Measurements from ENCODE around the gene METTL13. TPM values are rescaled to one million over a fixed set of nuclear protein-coding genes. Genes with fewer than 3 reads are reported as not detected.

The METTL13 gene
- total and polyA plus RNA-seq, 2 donors (not counting 1 experiment from before 2014, with no cell fraction given): 16.8 to 33.0 TPM

GRCh38 chr1:171754353-171754705, 27.1 kb upstream of the METTL13 start:
- POLR2A ChIA-PET: no interaction called here
- H3K27ac ChIP-seq (ENCODE audit: low read length in 2 of 2): no peak overlapping the region
- H3K9me3 ChIP-seq (ENCODE audit: control extremely low read depth in 1 of 3, control insufficient read depth in 2 of 3, insufficient read depth in 1 of 3, low read length in 2 of 3): no peaks in the 10 kb centered on the region
- H3K9ac ChIP-seq (ENCODE audit: low read length): no peak overlapping the region
- TF ChIP-seq EZH2 (IDR thresholded peaks at IDR 0.05; ENCODE audit: borderline replicate concordance, insufficient read depth, low read depth, low read length, poor library complexity, severe bottlenecking): no peak
- TF ChIP-seq, protein P1, sequence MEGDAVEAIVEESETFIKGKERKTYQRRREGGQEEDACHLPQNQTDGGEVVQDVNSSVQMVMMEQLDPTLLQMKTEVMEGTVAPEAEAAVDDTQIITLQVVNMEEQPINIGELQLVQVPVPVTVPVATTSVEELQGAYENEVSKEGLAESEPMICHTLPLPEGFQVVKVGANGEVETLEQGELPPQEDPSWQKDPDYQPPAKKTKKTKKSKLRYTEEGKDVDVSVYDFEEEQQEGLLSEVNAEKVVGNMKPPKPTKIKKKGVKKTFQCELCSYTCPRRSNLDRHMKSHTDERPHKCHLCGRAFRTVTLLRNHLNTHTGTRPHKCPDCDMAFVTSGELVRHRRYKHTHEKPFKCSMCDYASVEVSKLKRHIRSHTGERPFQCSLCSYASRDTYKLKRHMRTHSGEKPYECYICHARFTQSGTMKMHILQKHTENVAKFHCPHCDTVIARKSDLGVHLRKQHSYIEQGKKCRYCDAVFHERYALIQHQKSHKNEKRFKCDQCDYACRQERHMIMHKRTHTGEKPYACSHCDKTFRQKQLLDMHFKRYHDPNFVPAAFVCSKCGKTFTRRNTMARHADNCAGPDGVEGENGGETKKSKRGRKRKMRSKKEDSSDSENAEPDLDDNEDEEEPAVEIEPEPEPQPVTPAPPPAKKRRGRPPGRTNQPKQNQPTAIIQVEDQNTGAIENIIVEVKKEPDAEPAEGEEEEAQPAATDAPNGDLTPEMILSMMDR (IDR thresholded peaks at IDR 0.05): no peak
- peaks cover 0 to 5% (median 0%) of the 10 kb centered on the region in 4 experiments for H3K27me3 ChIP-seq (replicated peaks in 1 of 4; ENCODE audit: control extremely low read depth in 1 of 4, control insufficient read depth in 3 of 4, insufficient read depth in 4 of 4, low read length in 3 of 4)
- no peak for DNase-seq
- H3K79me2 ChIP-seq (ENCODE audit: control insufficient read depth, insufficient read depth, low read length): no peaks in the 10 kb centered on the region
- no peaks in the 10 kb centered on the region for H3K36me3 ChIP-seq (replicated peaks in 1 of 2; ENCODE audit: control extremely low read depth in 1 of 2, control insufficient read depth in 1 of 2, extremely low read depth in 1 of 2, insufficient read depth in 2 of 2, low read length in 1 of 2)
- Mint-ChIP-seq H3K4me1 (no peaks in the 10 kb centered on the region), H3K4me3 (no peak overlapping the region), H3K27ac (no peak overlapping the region), H3K9me3 (ENCODE audit: insufficient read depth) (no peaks in the 10 kb centered on the region), H3K27me3 (peaks cover 33% of the 10 kb centered on the region)
- ATAC-seq (ENCODE audit: low read depth): no peak
- no peak overlapping the region for H3K4me2 ChIP-seq (replicated peaks; ENCODE audit: low read depth, low read length, poor library complexity, severe bottlenecking)
- CTCF ChIA-PET: no interaction called here
- H3K4me1 ChIP-seq (ENCODE audit: control insufficient read depth in 2 of 2, insufficient read depth in 2 of 2, low read length in 2 of 2): no peaks in the 10 kb centered on the region
- no peak overlapping the region for H3K4me3 ChIP-seq (ENCODE audit: control extremely low read depth in 1 of 5, extremely low read depth in 1 of 5, insufficient read depth in 1 of 5, low read depth in 2 of 5, low read length in 4 of 5)
- no peaks in the 10 kb centered on the region for H4K20me1 ChIP-seq (ENCODE audit: control insufficient read depth, insufficient read depth, low read length, poor library complexity, severe bottlenecking)
- H2AFZ ChIP-seq (ENCODE audit: insufficient read depth, low read depth, low read length, poor library complexity, severe bottlenecking): no peak overlapping the region
- 89% methylated on average over 4 of the region's 4 CpGs for WGBS (ENCODE audit: insufficient coverage)
- intact Hi-C loops (cut with micrococcal nuclease): no loop called here

GRCh38 chr1:171754971-171755370, 26.5 kb upstream of the METTL13 start:
- 100% methylated on average over 1 of the region's 1 CpG for WGBS (ENCODE audit: insufficient coverage)
- peaks cover 0 to 5% (median 0%) of the 10 kb centered on the region in 4 experiments for H3K27me3 ChIP-seq (replicated peaks in 1 of 4; ENCODE audit: control extremely low read depth in 1 of 4, control insufficient read depth in 3 of 4, insufficient read depth in 4 of 4, low read length in 3 of 4)
- no peaks in the 10 kb centered on the region for H3K36me3 ChIP-seq (replicated peaks in 1 of 2; ENCODE audit: control extremely low read depth in 1 of 2, control insufficient read depth in 1 of 2, extremely low read depth in 1 of 2, insufficient read depth in 2 of 2, low read length in 1 of 2)
- Mint-ChIP-seq H3K27me3 (peaks cover 33% of the 10 kb centered on the region), H3K4me3 (no peak overlapping the region), H3K4me1 (no peaks in the 10 kb centered on the region), H3K27ac (no peak overlapping the region), H3K9me3 (ENCODE audit: insufficient read depth) (no peaks in the 10 kb centered on the region)
- no peaks in the 10 kb centered on the region for H4K20me1 ChIP-seq (ENCODE audit: control insufficient read depth, insufficient read depth, low read length, poor library complexity, severe bottlenecking)
- no peaks in the 10 kb centered on the region for H3K79me2 ChIP-seq (ENCODE audit: control insufficient read depth, insufficient read depth, low read length)
- no peaks in the 10 kb centered on the region for H3K9me3 ChIP-seq (ENCODE audit: control extremely low read depth in 1 of 3, control insufficient read depth in 2 of 3, insufficient read depth in 1 of 3, low read length in 2 of 3)
- POLR2A ChIA-PET: no interaction called here
- intact Hi-C loops (cut with micrococcal nuclease): no loop called here
- TF ChIP-seq, protein P1 (IDR thresholded peaks at IDR 0.05): no peak
- TF ChIP-seq EZH2 (IDR thresholded peaks at IDR 0.05; ENCODE audit: borderline replicate concordance, insufficient read depth, low read depth, low read length, poor library complexity, severe bottlenecking): no peak
- no peak overlapping the region for H3K4me3 ChIP-seq (ENCODE audit: control extremely low read depth in 1 of 5, extremely low read depth in 1 of 5, insufficient read depth in 1 of 5, low read depth in 2 of 5, low read length in 4 of 5)
- no peak overlapping the region for H2AFZ ChIP-seq (ENCODE audit: insufficient read depth, low read depth, low read length, poor library complexity, severe bottlenecking)
- no peak overlapping the region for H3K27ac ChIP-seq (ENCODE audit: low read length in 2 of 2)
- H3K9ac ChIP-seq (ENCODE audit: low read length): no peak overlapping the region
- ATAC-seq (ENCODE audit: low read depth): no peak
- H3K4me2 ChIP-seq (replicated peaks; ENCODE audit: low read depth, low read length, poor library complexity, severe bottlenecking): no peak overlapping the region
- DNase-seq: no peak
- CTCF ChIA-PET: no interaction called here
- H3K4me1 ChIP-seq (ENCODE audit: control insufficient read depth in 2 of 2, insufficient read depth in 2 of 2, low read length in 2 of 2): no peaks in the 10 kb centered on the region

All from B cell (primary cell).